Esophagus squamous epithelium (tissue), 4 donors: ENCODE data around the gene KERA.

ENCODE experiments used
- CTCF ChIP-seq, 6 experiments: fragments of 450-650 bp in 4 of 6; fragments of 200-600 bp in 2 of 6; sonication (generic) in 2 of 6; IDR thresholded peaks; one replicate each; pipeline ENCODE4 v1.5.1; 2016 to 2019; ENCODE audit warnings: antibody characterized with exemption in 6 of 6, mild to moderate bottlenecking in 4 of 6, moderate library complexity in 4 of 6
- POLR2A ChIP-seq, 4 donors: fragments of 450-650 bp; IDR thresholded peaks; one replicate each; pipeline ENCODE4 v1.6.1; 2017; ENCODE audit warnings: antibody characterized with exemption in 4 of 4, mild to moderate bottlenecking in 4 of 4, moderate library complexity in 3 of 4

GRCh38 chr12:91055976-91056375 lies 1.8 kb downstream of the KERA start:
- TF ChIP-seq CTCF (IDR thresholded peaks at IDR 0.05) (no peak), POLR2A (IDR thresholded peaks at IDR 0.05) (no peak)
